Muscle layer of colon (tissue), 2 donors: Measurements from ENCODE around the gene SLC4A7.
"Not testable (repeated sequence)": the region's sequence is repeated elsewhere in the genome, so short reads cannot be mapped to it uniquely, and the experiment has no call there.

Experiments used
- H3K27ac ChIP-seq: one replicate; pipeline ENCODE4 v1.7.0; 2013; ENCODE audit warnings: low read depth, mild to moderate bottlenecking, low read length, moderate library complexity
- H3K27me3 ChIP-seq, 2 donors: one replicate each; pipeline ENCODE4 v1.7.0; 2013; ENCODE audit warnings: low read length in 2 of 2, mild to moderate bottlenecking in 2 of 2; ENCODE audit not compliant: insufficient read depth in 2 of 2, control insufficient read depth in 1 of 2
- H3K36me3 ChIP-seq: one replicate; pipeline ENCODE4 v1.7.0; 2013; ENCODE audit warnings: mild to moderate bottlenecking, low read length; ENCODE audit not compliant: insufficient read depth
- H3K4me1 ChIP-seq: one replicate; pipeline ENCODE4 v1.7.0; 2013; ENCODE audit warnings: mild to moderate bottlenecking, low read length; ENCODE audit not compliant: insufficient read depth
- H3K4me3 ChIP-seq, 2 donors: one replicate each; pipeline ENCODE4 v1.7.0; 2013; ENCODE audit warnings: low read length in 2 of 2, low read depth in 1 of 2, mild to moderate bottlenecking in 1 of 2, moderate library complexity in 1 of 2
- H3K9ac ChIP-seq: one replicate; pipeline ENCODE4 v1.7.0; 2013; ENCODE audit warnings: low read length
- H3K9me3 ChIP-seq: one replicate; pipeline ENCODE4 v1.7.0; 2013; ENCODE audit warnings: mild to moderate bottlenecking, low read length
- donor health status: abdominal sarcoma.
- donor health status: Adenocarcinoma of cecum.

Gene SLC4A7

DNA sequence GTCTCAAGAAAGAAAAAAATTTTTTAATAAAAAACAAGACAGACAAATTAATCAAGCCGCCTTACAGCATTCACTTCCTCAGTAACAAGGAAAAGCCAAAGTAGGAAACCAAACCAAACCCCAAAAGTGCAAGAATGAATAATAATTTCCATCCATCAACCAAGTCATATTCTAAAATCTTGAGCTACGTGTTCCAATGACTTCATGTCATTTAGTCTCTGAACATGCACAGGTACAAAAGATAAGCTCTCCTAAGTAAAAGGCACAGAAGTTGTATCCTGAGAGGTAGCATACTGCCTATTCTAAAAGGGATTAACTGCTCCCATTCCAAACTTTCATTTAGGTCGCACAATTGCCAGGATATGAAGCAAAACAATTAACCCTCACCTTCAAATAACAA, 29.7 kb downstream of the SLC4A7 start:
- H3K9me3 ChIP-seq: no peaks in the 10 kb centered on the region
- H3K9ac ChIP-seq: no peak overlapping the region
- peaks cover 18% of the 10 kb centered on the region for H3K4me1 ChIP-seq
- no peaks in the 10 kb centered on the region for H3K27me3 ChIP-seq
- no peak overlapping the region for H3K27ac ChIP-seq
- H3K4me3 ChIP-seq: no peak overlapping the region
- H3K36me3 ChIP-seq: no peaks in the 10 kb centered on the region

DNA sequence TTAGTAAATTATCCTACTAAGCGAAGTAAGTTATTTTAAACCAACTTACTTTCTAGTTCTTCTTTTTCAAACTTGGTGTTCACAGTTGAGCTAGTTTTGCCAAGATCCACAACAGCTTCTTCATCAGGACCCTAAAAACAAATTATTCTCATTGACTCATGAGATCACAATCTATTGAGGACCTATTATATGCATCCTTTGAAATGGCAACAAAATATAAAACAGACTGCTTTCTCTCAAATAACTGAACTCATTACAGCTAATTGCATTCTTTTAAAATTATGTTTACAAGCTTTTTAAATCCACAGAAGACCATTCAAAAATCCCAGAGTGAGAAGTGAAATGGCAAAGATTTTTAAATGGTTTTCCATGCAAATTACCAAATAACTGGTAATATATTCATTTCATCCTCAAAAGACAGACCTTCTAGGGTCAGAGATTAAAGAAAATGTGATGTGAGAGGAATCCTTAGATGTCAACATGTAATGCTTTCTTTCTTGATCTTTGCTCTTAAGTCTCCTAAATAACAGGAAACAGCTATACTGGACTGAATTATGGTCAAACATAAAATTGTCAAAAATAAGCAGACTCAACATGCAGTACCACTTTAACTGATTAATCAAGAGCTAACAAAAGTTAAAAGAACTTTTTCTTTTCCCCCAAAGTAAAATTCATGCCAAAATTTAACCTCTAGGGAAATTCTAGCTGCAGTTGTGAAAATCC, 31.7 kb downstream of the SLC4A7 start:
- H3K4me1 ChIP-seq: peaks cover 18% of the 10 kb centered on the region
- no peak overlapping the region for H3K4me3 ChIP-seq
- H3K27me3 ChIP-seq: no peaks in the 10 kb centered on the region

DNA sequence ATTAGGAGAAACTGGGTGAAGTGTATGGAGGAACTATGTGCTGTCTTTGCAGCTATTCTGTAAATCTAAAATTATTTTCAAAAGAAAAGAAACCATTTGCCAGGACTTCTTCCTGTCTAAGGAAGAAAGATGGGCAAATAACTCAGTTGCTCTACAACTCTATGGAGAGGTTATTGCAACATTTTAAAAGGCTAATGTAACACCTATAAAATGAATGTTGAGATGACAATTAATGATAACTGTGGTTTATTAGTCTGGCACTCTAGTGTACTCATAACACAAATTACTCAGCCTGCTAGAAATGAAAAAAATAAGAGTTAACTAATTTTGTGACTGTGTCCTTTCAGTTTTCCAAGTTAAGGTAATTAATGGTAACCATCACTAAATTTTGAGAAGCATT, 32.3 kb downstream of the SLC4A7 start:
- no peak overlapping the region for H3K9ac ChIP-seq
- H3K4me3 ChIP-seq: no peak overlapping the region
- H3K4me1 ChIP-seq: peaks cover 18% of the 10 kb centered on the region
- no peaks in the 10 kb centered on the region for H3K36me3 ChIP-seq
- H3K27ac ChIP-seq: no peak overlapping the region
- H3K27me3 ChIP-seq: no peaks in the 10 kb centered on the region
- H3K9me3 ChIP-seq: no peaks in the 10 kb centered on the region

More for the DNA sequence above, 31.7 kb downstream of the SLC4A7 start:
- Histone ChIP-seq H3K36me3 (no peaks in the 10 kb centered on the region), H3K9ac (no peak overlapping the region), H3K9me3 (no peaks in the 10 kb centered on the region), H3K27ac (no peak overlapping the region)

DNA sequence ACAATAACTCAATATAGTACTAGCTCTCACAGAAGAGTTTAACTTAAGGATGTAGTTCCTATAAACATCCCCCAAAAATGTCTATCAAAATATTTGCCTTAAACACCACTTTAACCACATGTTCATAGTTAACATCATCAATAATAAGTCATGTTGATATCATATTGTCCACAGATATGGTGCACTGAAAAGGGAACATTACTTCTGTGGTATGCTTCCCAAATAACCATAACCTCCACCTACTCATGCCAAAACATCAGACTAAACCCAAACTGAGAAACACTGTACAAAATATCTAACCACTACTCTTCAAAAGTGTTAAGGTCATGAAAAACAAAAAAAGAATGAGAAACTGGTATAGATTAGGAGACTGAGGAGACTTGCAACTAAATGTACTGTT, 32.9 kb downstream of the SLC4A7 start:
- no peak overlapping the region for H3K9ac ChIP-seq
- H3K4me3 ChIP-seq: no peak overlapping the region
- no peaks in the 10 kb centered on the region for H3K36me3 ChIP-seq

DNA sequence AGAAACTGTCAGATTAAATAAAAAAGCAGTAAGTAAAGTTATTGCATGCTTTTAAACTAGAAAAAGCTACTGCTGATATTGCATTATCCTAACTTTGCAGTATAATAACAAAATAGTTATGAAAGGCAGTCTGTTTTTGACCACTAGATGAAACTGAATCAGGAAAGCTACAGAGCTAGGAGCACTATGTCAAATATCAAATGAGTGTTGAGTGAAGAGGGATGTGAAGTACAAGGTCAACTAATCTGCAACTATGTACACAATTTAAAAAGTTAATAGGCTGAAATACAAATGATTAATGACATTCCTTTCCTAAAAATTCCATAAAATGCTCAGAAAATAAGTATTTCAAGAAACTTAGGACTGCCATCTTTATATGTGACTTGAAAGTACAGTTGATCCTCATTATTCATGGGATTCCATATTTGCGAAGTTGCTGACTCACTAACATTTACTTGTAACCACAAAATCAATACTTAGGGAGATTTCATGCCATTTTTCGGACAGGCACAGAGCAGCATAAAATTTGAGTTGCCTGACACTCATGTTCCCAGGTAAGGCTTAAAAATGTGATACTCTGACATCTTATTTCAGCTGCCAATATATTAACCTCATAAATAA, 34.5 kb downstream of the SLC4A7 start:
- Histone ChIP-seq H3K4me3 (no peak overlapping the region), H3K27me3 (no peaks in the 10 kb centered on the region), H3K4me1 (peaks cover 18% of the 10 kb centered on the region), H3K27ac (no peak overlapping the region), H3K36me3 (no peaks in the 10 kb centered on the region), H3K9me3 (no peaks in the 10 kb centered on the region), H3K9ac (no peak overlapping the region)

More for the DNA sequence above, 32.9 kb downstream of the SLC4A7 start:
- Histone ChIP-seq H3K27ac (no peak overlapping the region), H3K27me3 (no peaks in the 10 kb centered on the region), H3K9me3 (no peaks in the 10 kb centered on the region), H3K4me1 (peaks cover 18% of the 10 kb centered on the region)

DNA sequence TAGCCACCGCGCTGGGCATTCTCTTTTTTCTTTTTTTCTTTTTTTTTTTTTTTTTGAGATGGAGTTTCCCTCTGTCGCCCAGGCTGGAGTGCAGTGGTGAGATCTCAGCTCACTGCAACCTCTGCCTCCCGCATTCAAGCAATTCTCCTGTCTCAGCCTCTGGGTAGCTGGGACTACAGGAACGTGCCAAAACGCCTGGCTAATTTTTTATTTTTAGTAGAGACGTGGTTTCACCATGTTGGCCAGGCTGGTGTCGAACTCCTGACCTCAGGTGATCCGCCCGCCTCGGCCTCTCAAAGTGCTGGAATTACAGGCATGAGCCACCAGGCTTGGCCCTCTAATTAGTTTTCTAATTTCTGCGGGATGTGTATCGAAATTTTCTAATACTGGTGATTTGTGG, 41.2 kb downstream of the SLC4A7 start:
- not testable (repeated sequence) for H3K4me3 ChIP-seq, H3K4me1 ChIP-seq, H3K9ac ChIP-seq, H3K27ac ChIP-seq, H3K27me3 ChIP-seq, H3K9me3 ChIP-seq
- peaks cover 14% of the 10 kb centered on the region for H3K36me3 ChIP-seq

DNA sequence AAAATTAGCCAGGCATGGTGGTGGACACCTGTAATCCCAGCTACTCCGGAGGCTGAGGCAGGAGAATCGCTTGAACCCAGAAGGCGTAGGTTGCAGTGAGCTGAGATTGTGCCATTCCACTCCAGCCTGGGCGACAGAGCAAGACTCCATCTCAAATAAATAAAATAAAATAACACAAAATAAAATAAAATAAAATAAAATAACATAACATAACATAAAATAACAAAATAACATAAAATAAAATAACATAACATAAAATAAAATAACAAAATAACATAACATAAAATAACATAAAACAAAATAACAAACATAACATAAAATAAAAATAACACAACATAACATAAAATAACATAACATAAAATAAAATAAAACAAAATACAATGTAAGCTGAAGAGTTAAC, 45.8 kb downstream of the SLC4A7 start:
- not testable (repeated sequence) for H3K27ac ChIP-seq, H3K4me1 ChIP-seq, H3K9me3 ChIP-seq, H3K9ac ChIP-seq, H3K27me3 ChIP-seq, H3K4me3 ChIP-seq
- H3K36me3 ChIP-seq: peaks cover 23% of the 10 kb centered on the region

DNA sequence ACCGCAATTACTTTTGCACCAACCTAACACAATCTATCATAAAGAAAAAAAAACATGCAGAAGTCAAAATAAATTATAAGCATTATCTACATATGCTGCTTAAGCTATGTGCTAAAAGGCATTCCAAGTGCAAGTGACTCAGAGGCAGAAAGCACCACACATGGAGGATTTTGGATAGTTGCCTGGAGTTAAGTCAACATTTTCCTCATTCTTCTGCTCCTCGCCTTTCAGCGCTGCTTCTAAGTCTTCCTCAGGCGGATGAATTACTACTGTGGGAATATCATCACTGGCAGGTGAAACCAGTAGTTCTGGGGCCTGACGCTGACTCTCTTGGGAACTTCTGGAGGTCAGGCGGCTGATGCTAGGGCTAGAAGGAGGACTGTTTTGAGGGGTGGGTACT, 53.1 kb downstream of the SLC4A7 start:
- Histone ChIP-seq H3K4me1 (peaks cover 8% of the 10 kb centered on the region), H3K27ac (no peak overlapping the region), H3K9ac (no peak overlapping the region), H3K27me3 (no peaks in the 10 kb centered on the region), H3K4me3 (no peak overlapping the region), H3K36me3 (peaks cover 20% of the 10 kb centered on the region), H3K9me3 (no peaks in the 10 kb centered on the region)

DNA sequence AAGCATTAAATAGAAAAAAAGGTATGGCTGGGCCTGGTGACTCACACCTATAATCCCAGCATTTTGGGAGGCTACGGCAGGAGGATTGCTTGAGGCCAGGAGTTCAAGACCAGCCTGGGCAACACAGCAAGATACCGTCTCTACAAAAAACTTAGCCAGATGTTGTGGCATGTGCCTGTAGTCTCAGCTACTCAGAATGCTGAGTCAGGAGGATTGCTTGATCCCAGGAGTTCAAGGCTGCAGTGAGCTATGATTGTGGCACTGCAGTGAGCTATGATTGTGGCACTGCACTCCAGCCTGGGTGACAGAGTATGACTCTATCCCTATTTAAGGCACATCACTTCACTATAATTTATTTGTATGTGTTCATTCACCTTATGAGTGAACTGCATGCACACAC, 54.3 kb downstream of the SLC4A7 start:
- Histone ChIP-seq H3K4me3 (no peak overlapping the region), H3K9me3 (no peaks in the 10 kb centered on the region), H3K9ac (no peak overlapping the region), H3K27me3 (no peaks in the 10 kb centered on the region), H3K27ac (no peak overlapping the region), H3K4me1 (peaks cover 8% of the 10 kb centered on the region), H3K36me3 (peaks cover 14% of the 10 kb centered on the region)

DNA sequence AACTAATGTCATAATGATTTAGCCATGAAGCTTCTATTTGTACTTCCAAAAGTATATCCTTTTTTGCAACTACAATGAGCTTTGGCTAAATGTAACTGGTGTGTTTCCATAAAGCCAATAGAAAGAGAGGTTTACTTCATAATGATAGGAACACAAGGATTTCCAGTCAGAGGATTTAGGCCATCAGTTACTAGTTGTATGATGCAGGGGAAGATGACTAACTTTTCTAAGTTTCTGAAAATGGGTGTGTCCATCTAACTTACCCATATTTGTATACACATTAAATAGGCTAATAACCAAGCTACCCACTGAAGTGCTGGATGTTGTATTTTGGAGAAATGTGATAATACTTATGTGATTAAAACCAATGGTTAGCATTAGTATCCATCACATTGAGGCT, 55.7 kb downstream of the SLC4A7 start:
- H3K27me3 ChIP-seq: no peaks in the 10 kb centered on the region

DNA sequence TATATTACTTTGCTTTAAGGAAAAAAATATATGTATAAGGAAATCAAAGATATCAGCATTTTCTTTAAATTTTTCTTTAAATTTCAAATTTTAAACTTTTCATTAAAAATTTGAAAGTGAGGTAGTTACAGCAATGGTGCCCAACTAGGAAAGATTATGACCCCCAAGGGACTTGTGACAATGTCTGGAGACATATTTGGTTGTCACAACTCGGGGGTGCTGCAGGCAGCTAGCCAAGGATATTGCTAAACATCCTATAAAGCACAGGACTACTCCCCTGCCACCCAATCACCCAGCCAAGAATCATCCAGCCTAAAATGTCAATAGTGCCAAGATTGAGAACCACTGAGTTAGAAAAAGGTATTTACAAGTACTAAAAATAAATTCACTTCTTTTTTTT, 57.3 kb downstream of the SLC4A7 start:
- Histone ChIP-seq H3K27ac (no peak overlapping the region), H3K4me1 (peaks cover 8% of the 10 kb centered on the region), H3K9ac (no peak overlapping the region), H3K27me3 (no peaks in the 10 kb centered on the region), H3K4me3 (no peak overlapping the region), H3K36me3 (peaks cover 19% of the 10 kb centered on the region), H3K9me3 (no peaks in the 10 kb centered on the region)

More for the DNA sequence above, 55.7 kb downstream of the SLC4A7 start:
- Histone ChIP-seq H3K27ac (no peak overlapping the region), H3K9ac (no peak overlapping the region), H3K36me3 (peaks cover 17% of the 10 kb centered on the region), H3K9me3 (no peaks in the 10 kb centered on the region), H3K4me1 (peaks cover 8% of the 10 kb centered on the region), H3K4me3 (no peak overlapping the region)
